Stimulated activated naive CD4-positive, alpha-beta T cell treated with Interleukin-2 at 50 U/mL for 16 hours (primary cell): ENCODE data around the gene ZBTB32.

Experiments
- DNase-seq: peaks from one replicate; lab custom pipeline; 2025; lab: John Stamatoyannopoulos, UW

Gene ZBTB32

DNA sequence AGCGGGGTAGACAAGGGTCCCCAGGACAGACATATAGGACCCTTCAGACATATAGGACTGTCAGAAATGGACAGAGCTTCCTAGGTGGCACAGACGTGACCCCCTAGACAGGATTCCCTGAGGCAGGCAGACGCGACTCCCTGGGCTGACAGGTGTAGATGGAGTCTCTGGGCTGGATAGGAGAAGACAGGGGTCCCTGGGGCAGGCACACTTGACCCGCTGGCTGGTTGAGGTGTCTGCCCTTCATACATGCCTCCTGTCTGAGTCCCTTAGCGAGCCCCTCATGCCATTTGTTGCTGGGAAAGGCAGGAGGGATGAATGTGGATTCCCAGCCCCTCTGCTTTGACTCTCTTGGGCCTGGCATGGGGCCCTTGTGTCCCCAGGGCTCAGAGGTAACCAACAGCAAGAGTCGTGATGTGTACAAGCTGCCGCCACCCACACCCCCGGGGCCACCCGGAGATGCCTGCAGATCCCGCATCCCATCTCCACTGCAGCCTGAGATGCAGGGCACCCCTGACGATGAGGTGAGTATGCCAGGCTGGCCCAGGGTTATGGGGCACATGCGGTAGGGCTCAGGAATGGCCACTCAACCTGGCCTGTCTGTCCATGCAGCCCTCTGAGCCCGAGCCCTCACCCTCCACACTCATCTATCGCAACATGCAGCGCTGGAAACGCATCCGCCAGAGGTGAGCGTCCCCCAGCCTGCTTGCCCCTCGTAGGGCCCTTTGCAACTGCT lies 49.4 kb downstream of the ZBTB32 start:
- no peak for DNase-seq

DNA sequence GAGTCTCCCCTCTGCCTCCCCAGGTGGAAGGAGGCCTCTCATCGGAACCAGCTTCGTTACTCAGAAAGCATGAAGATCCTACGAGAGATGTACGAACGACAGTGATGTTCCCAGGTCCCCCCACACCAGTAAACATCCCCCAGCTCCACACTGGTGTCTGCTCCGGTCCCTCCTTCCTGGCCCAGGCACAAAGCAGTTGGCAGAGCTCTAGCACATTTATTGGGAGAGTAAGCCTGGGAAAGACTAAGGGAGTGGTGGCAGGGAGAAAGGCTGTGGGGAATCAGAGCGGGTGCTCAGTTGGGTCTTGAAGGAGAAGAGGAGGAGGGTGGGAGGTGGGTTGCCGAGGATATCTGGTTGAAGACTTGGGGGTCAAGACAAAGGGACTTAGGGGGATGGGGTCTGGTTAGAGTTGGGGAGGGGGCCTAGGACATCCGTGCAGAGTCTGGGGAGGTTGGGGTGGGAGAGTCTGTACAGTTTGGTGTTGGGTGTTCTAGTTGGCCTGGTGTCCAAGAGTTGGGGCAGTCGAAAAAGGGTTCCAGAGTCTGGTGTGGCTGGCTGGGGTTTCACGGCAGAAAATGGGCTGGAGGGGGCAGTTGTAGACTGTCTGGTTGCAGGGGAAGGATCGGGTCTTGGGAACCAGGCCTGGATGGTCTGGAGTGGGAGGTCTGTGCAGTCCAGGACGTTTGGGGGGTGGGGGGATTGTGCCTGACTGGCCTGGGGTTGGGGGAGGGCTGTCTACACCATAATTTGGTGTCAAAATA lies 50.2 kb downstream of the ZBTB32 start:
- no peak for DNase-seq

DNA sequence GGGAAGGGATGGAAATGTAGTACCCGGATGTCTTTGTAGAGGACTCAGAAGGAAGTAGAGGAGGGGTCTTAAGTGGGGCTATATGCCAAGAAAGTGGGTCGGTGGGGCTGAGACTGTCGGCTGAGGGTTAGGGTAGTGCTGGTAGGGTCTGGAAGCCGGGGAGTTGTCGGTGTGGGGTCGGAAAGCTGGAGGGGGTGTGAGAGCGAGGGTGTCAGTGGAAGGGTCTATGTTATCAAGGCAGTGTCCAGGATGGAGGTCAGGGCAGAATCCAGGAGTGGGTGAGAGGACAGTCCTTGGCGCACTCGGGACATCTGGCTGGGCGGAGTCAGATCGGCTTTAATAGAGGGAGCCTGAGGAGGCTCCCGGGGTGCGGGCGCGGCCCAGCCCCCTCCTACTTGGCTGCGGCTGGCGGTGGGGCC lies 50.8 kb downstream of the ZBTB32 start:
- DNase-seq = no peak

DNA sequence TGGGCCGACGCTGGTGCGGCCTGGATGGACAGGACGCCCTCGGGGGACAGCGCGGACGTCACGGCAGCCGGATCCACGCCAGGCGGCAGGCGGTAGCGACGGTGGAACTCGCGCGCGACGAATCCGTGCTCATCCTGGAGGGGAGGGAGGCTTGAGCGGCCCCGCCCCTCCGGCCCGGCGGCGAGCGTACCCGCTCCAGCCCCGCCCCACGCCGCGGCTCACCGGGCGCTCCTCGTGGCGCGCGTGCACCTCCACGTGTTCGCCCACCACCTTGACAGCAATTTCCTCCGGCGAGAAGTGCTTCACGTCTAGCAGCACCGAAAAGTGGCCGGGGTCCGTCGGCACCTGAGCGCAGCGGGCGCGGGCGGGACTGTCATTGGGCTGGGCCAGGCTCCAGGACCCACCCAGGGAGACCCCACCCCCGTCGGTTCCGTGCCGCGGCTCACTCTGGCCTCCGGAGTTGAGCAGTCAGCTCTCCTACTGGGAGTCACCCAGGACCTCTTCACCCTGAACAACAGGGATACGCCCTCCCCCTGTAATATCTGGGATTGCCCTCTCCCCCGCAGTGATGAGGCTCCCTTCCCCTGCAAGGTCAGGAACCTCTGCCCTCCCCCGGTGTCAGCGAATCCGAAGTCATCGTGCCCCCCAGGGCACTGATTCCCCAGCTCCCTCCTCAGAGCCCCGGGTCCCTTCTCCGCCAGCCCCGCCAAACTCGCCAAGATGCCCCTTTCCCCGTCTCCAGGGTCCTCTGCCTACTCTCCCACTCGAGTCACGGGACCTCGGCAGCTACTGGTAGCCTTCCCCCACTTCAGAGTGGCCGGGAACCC lies 51.4 kb downstream of the ZBTB32 start:
- peak; percentile 48 for DNase-seq

DNA sequence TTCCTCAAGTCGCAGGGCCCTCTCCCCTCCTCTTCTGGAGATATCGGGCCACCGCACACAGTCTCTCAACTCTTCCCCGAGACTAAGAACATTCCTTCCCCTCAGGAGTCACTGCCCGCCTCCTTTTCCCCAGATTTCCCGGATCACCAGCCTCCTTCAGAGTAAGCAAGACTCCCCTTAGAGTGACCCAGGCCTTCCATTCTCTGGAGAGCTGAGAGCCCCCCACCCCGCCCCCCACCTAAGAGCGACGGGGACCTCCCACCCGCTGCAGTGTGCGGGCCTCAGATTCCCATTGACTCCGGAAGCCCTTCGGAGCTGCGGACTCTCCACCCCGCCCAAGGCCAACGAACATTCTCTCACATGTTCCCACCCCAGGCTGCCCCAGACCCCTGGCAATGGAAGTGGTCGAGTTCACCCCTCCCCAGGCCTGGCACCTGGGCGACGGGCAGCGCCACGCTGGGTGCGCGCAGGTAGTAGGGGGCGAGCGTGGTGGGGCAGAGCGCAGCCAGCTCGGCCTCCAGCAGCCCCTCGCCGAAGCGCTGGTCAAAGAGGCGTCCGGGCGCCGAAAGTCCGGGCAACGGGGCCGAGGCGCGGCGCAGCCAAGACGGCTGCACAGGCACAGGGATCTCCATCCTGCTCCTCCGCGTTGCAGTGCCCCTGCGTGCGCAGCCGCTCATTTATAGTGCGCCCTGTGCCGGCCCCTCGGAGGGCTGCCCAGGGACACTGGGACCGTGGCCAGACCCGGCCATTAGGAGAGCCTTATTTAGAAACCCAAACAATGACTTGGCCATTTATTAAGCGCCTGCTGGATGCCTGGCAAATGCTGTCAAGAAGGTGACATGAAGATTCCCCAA lies 52.2 kb downstream of the ZBTB32 start, which contains the start of gene HSPB6:
HSPB6 (minus strand) TSS at position 653 of the 854 bp plus-strand sequence; CDS start at position 632, 21 bp downstream.
- DNase-seq = no peak

DNA sequence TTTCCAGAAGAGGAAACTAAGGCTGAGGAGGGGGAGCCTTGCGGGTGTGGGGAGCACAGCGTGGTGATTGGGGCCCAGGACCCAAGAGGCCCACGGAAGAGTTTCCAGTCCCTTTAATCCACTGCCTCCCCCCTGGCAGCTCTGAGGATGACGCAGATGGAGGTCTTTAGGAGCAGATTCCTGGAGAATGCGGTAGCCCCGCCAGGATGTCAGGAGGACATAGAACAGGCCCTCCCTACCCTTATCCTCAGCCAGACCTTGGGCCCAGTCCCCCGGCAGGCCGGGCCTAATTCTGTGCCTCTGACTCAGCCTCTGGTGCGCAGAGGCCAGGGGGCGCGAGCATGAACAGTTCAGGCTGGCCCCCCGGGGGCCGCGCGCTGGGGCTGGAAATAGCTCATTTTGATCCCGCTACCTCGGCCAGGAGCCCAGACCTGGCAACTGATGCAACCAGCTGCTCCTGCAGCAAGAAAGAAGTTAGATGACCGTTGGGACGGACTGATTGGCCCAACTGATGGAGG lies 52.9 kb downstream of the ZBTB32 start:
- DNase-seq = peak; percentile 33

DNA sequence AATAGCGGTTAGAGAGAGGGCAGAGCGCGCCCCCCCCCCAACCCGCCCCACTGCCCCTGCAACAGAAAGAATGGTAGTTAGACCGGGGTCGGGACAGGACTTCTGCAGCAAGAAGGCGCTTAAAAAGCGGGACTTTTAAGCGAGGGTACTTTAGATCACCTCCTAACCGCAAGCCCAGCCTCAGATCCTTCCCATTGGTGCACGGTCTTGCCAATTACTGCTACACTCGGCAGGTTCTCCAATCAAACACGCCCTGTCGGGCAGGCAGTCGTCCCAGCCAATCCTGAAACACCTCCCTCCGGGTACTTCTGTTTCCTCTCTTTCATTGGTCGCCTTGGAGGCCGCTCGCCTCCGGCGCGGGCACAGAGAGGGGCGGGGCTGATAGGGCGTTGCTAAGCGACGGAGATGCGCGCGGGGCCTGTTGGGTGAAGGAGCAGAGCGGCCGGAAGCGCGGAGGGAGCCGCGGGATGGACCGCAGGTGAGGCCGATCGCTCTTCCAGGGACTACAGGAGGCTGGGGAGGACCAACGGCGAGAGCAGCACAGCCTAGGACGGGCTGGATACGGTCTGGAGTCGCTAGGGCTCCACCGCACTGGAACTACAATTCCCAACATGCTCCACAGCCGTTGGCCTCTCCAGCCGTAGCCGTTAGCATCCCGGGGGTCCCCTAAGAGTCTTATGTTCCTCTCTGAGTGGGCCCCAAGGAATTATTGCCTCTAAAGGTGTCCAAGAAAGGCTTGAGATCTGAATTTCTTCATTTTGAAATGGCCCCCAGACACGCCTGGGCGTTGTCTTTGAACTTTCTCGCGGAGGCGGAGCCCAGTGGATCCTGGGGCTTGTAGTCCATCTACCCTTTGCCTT lies 53.6 kb downstream of the ZBTB32 start, which contains the start of gene PROSER3:
PROSER3 (plus strand) TSS at position 428 of the 860 bp plus-strand sequence; CDS start at position 468, 40 bp downstream.
- peak; percentile 98 for DNase-seq

DNA sequence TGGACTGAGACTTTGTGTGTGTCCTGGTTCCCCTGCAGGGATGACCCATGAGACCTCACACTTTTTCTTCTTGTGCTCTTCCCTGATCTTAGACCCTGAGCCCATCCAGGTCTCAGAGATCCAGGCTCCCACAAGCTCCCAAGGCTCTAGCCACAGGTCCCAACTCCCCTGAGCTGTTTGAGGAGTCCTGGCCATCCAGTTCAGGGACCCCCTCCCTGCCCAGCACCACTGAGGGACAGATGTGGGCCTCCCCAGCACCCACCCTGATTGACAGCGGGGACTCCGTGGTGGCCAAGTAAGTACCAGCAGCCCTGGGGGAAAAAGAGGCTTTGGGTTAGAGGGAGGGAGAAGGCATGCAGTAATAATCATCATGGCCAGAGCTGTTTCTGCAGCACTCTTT lies 55.3 kb downstream of the ZBTB32 start:
- DNase-seq = no peak

DNA sequence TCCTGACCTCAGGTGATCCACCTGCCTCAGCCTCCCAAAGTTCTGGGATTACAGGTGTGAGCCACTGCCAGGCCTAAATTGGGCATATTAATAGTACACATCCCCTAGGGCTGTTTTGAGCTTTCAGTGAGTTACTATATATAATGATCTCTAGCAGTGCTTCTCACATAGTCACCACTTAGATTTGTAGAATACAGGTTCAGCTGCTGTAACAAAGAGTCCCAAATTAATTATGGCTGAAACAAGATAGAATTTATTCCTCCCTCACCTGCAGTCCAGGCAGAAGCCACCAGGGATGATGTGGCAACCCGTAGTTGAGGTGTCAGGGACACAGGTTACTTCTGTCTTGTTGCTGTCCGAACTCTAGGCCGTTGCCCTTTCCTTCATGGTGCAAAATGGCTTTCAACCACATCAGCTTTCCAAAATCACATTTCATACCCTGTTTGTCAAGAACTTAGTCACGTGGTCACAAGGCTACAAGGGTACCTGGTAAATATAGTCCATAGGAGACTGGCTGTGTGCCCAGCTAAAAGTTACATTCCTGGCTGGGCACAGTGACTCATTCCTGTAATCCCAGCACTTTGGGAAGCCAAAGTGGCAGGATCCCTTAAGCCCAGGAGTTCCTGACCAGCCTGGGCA lies 56.5 kb downstream of the ZBTB32 start:
- DNase-seq = no peak

DNA sequence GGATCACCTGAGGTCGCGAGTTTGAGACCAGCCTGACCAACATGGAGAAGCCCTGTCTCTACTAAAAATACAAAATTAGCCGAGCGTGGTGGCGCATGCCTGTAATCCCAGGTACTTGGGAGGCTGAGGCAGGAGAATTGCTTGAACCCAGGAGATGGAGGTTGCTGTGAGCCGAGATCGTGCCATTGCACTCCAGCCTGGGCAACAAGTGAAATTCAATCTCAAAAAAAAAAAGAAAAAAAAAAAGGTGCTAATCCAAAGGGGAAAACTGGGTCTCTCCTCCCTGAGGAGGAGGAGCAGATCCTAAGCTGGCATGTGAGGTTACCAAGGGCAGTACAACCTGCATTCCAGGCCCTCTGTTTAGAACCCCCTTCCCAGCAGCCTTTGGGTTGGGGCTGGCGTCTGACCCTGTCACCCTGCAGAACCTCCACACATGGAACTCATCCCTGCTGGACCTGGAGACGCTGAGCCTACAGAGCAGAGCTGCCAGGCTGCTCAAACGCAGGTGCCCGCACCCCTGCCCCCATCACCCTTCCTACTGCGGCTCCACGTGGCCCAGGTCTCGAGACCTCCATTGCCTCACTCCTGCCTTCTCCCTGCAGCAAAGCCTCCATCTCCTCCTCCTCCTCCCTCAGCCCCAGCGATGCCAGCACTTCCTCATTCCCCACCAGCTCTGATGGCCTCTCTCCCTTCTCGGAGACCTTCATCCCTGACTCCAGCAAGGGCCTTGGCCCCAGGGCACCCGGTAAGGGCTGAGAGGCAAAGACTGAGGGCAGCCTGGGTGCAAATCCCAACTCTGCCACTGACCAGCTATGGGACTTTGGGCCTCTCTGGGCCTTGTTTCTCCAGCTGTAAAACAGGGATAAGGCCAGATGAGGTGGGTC lies 60.3 kb downstream of the ZBTB32 start:
- DNase-seq = no peak
